H9 (cell line): Measurements from ENCODE around the gene NR5A1. TPM values are rescaled to one million over a fixed set of nuclear protein-coding genes. Genes with fewer than 3 reads are reported as not detected.

Experiments
- DNase-seq: peaks from one replicate; pipeline ENCODE4 v3.0.0-alpha.2; 2017
- H2AFZ ChIP-seq: one replicate; pipeline ENCODE4 v1.6.1; 2013; ENCODE audit warnings: mild to moderate bottlenecking, low read length, control low read depth, moderate library complexity
- H2AK5ac ChIP-seq: 2 replicates; pipeline ENCODE4 v1.6.1; 2013; ENCODE audit warnings: low read length, control low read depth, mixed read lengths; ENCODE audit not compliant: insufficient read length
- H2BK120ac ChIP-seq: one replicate; pipeline ENCODE4 v1.6.1; 2013; ENCODE audit warnings: low read depth, mild to moderate bottlenecking, low read length, control low read depth, inconsistent platforms; ENCODE audit not compliant: poor library complexity, severe bottlenecking
- H2BK12ac ChIP-seq: 2 replicates; pipeline ENCODE4 v1.6.1; 2013; ENCODE audit warnings: low read length, control low read depth, mixed read lengths, low read depth; ENCODE audit not compliant: insufficient read length
- H2BK15ac ChIP-seq: 2 replicates; pipeline ENCODE4 v1.6.1; 2013; ENCODE audit warnings: low read depth, low read length, control low read depth
- H2BK20ac ChIP-seq: one replicate; pipeline ENCODE4 v1.6.1; 2013; ENCODE audit warnings: low read depth, mild to moderate bottlenecking, low read length, control low read depth, inconsistent platforms; ENCODE audit not compliant: poor library complexity, severe bottlenecking
- H2BK5ac ChIP-seq: 2 replicates; pipeline ENCODE4 v1.6.1; 2013; ENCODE audit warnings: low read length, control low read depth, mixed read lengths; ENCODE audit not compliant: insufficient read length
- H3K14ac ChIP-seq: 2 replicates; pipeline ENCODE4 v1.6.1; 2013; ENCODE audit warnings: low read length, control low read depth; ENCODE audit not compliant: insufficient read depth
- H3K18ac ChIP-seq: 2 replicates; pipeline ENCODE4 v1.6.1; 2013; ENCODE audit warnings: low read depth, mild to moderate bottlenecking, mixed read lengths, low read length, control low read depth; ENCODE audit not compliant: insufficient read length
- H3K23ac ChIP-seq: 2 replicates; pipeline ENCODE4 v1.6.1; 2013; ENCODE audit warnings: low read length, control low read depth, mixed read lengths, low read depth; ENCODE audit not compliant: insufficient read length
- H3K23me2 ChIP-seq: 2 replicates; pipeline ENCODE4 v1.6.1; 2013; ENCODE audit warnings: low read depth, mild to moderate bottlenecking, mixed read lengths, low read length, control low read depth; ENCODE audit not compliant: insufficient read length, poor library complexity, severe bottlenecking
- H3K27ac ChIP-seq: 2 replicates; pipeline ENCODE4 v1.5.1; 2013; ENCODE audit warnings: low read length, control low read depth, mixed read lengths, low read depth; ENCODE audit not compliant: insufficient read length
- H3K27me3 ChIP-seq: 2 replicates; pipeline ENCODE4 v1.6.1; 2013; ENCODE audit warnings: low read length, control low read depth, inconsistent platforms; ENCODE audit not compliant: insufficient read depth
- H3K4ac ChIP-seq: 2 replicates; pipeline ENCODE4 v1.6.1; 2013; ENCODE audit warnings: low read depth, mild to moderate bottlenecking, control low read depth, inconsistent platforms, low read length, moderate library complexity
- H3K4me1 ChIP-seq: 2 replicates; pipeline ENCODE4 v1.6.1; 2013; ENCODE audit warnings: low read length, control low read depth, inconsistent platforms; ENCODE audit not compliant: insufficient read depth
- H3K4me2 ChIP-seq: 2 replicates; pipeline ENCODE4 v1.6.1; 2013; ENCODE audit warnings: low read length, control low read depth, mixed read lengths; ENCODE audit not compliant: insufficient read length, insufficient read depth
- H3K56ac ChIP-seq: 2 replicates; pipeline ENCODE4 v1.6.1; 2013; ENCODE audit warnings: low read depth, mild to moderate bottlenecking, mixed read lengths, low read length, control low read depth; ENCODE audit not compliant: insufficient read length
- H3K79me1 ChIP-seq: 2 replicates; pipeline ENCODE4 v1.6.1; 2013; ENCODE audit warnings: low read depth, mild to moderate bottlenecking, moderate library complexity, low read length, control low read depth, inconsistent platforms; ENCODE audit not compliant: insufficient read depth, poor library complexity, severe bottlenecking
- H3K79me2 ChIP-seq: 2 replicates; pipeline ENCODE4 v1.6.1; 2013; ENCODE audit warnings: low read length, control low read depth, inconsistent platforms; ENCODE audit not compliant: insufficient read depth
- H3K9ac ChIP-seq: 2 replicates; pipeline ENCODE4 v1.6.1; 2013; ENCODE audit warnings: low read length, control low read depth, mixed read lengths; ENCODE audit not compliant: insufficient read length; ENCODE audit errors: extremely low read depth
- H3K9me3 ChIP-seq: one replicate; pipeline ENCODE4 v1.6.1; 2013; ENCODE audit warnings: low read depth, low read length, inconsistent platforms; ENCODE audit not compliant: control insufficient read depth
- H3T11ph ChIP-seq: one replicate; pipeline ENCODE4 v1.6.1; 2013; ENCODE audit warnings: mild to moderate bottlenecking, low read length, control low read depth, inconsistent platforms
- H4K20me1 ChIP-seq: one replicate; pipeline ENCODE4 v1.6.1; 2013; ENCODE audit not compliant: control insufficient read depth, insufficient read length, insufficient read depth
- H4K5ac ChIP-seq: 2 replicates; pipeline ENCODE4 v1.6.1; 2013; ENCODE audit warnings: low read depth, mild to moderate bottlenecking, mixed read lengths, low read length, control low read depth; ENCODE audit not compliant: insufficient read length
- H4K8ac ChIP-seq: replicated peaks from 2 replicates; pipeline ENCODE4 v1.6.1; 2013; ENCODE audit warnings: low read length, control low read depth, mixed read lengths, low read depth; ENCODE audit not compliant: insufficient read length
- H4K91ac ChIP-seq: 2 replicates; pipeline ENCODE4 v1.6.1; 2013; ENCODE audit warnings: low read depth, mild to moderate bottlenecking, moderate library complexity, mixed read lengths, low read length, control low read depth; ENCODE audit not compliant: insufficient read length
- H3K27ac Mint-ChIP-seq, 3 experiments: 2 replicates in 2 of 3; 3 replicates in 1 of 3; pipeline ENCODE4 v1.8.0; 2020 to 2021; ENCODE audit warnings: mixed read lengths in 3 of 3, mild to moderate bottlenecking in 1 of 3, moderate library complexity in 1 of 3
- H3K27me3 Mint-ChIP-seq: 2 replicates; pipeline ENCODE4 v1.8.0; 2021; ENCODE audit warnings: low read depth, mild to moderate bottlenecking, moderate library complexity, mixed read lengths
- H3K36me3 Mint-ChIP-seq, 3 experiments: 2 replicates in 2 of 3; 3 replicates in 1 of 3; pipeline ENCODE4 v1.8.0; 2020 to 2021; ENCODE audit warnings: low read depth in 3 of 3, mixed read lengths in 3 of 3; ENCODE audit not compliant: insufficient read depth in 1 of 3
- H3K4me1 Mint-ChIP-seq, 2 experiments: 2 replicates each; pipeline ENCODE4 v1.8.0; 2020; ENCODE audit warnings: mixed read lengths in 2 of 2
- H3K4me3 Mint-ChIP-seq, 2 experiments: 2 replicates in 1 of 2; 3 replicates in 1 of 2; pipeline ENCODE4 v1.8.0; 2020 to 2021; ENCODE audit warnings: mild to moderate bottlenecking in 2 of 2, mixed read lengths in 2 of 2, moderate library complexity in 1 of 2
- H3K9me3 Mint-ChIP-seq, 2 experiments: 2 replicates in 1 of 2; 3 replicates in 1 of 2; pipeline ENCODE4 v1.8.0; 2020; ENCODE audit warnings: mild to moderate bottlenecking in 2 of 2, mixed read lengths in 2 of 2, moderate library complexity in 1 of 2
- CTCF ChIP-seq: fragments of 200-600 bp; sonication (generic); conservative IDR thresholded peaks from 3 replicates; pipeline ENCODE4 v1.8.0; 2021; ENCODE audit warnings: antibody characterized with exemption, mild to moderate bottlenecking
- WGBS: extraction: QIAGEN DNeasy Blood & Tissue Kit; methylation state at CpG from one replicate; pipeline ENCODE4 v1.1.7; 2013; ENCODE audit warnings: missing lambda C conversion rate, low lambda C conversion rate, mixed read lengths; ENCODE audit not compliant: insufficient read length; ENCODE audit errors: extremely low coverage; 5-methylcytosine and 5-hydroxymethylcytosine counted together
- total RNA-seq: library from RNA; stranded (reverse); gene quantifications from 2 replicates; pipeline ENCODE4 v1.2.1, GENCODE V29; 2021

NR5A1 gene
- total RNA-seq, 1 experiment from 2014 or later: 0.37 TPM

GRCh38 chr9:124512806-124513204, 5.6 kb upstream of the NR5A1 start:
- no peak overlapping the region for H3K9ac ChIP-seq
- Mint-ChIP-seq H3K4me3 (no peak overlapping the region), H3K9me3 (no peaks in the 10 kb centered on the region), H3K27ac (no peak overlapping the region; a peak in 1 of 7 replicates), H3K27me3 (peaks cover 2% of the 10 kb centered on the region), H3K36me3 (peaks cover 0 to 7% (median 3%) of the 10 kb centered on the region in 3 experiments; a peak in 1 of 7 replicates), H3K4me1 (peaks cover 2 to 23% of the 10 kb centered on the region in 2 experiments; a peak in 3 of 4 replicates)
- no peak overlapping the region for H2BK15ac ChIP-seq
- H3K23me2 ChIP-seq: no peaks in the 10 kb centered on the region
- H3K4me2 ChIP-seq: no peak overlapping the region
- H3K14ac ChIP-seq: no peak overlapping the region; the same call in 1 of the 2 replicates
- H3K27ac ChIP-seq: no peak overlapping the region
- H4K8ac ChIP-seq: no peak overlapping the region
- no CpG with 5 or more reads among the region's 9 CpGs for WGBS
- H4K5ac ChIP-seq: no peak overlapping the region
- no peak overlapping the region for H3K4ac ChIP-seq
- no peak overlapping the region for H3K23ac ChIP-seq
- H3K4me1 ChIP-seq: no peaks in the 10 kb centered on the region
- no peak overlapping the region for H2BK5ac ChIP-seq
- DNase-seq: no peak
- H2AK5ac ChIP-seq: no peak overlapping the region
- no peak overlapping the region for H2AFZ ChIP-seq
- H2BK120ac ChIP-seq: no peak overlapping the region
- no peak overlapping the region for H4K91ac ChIP-seq
- no peak overlapping the region for H3K18ac ChIP-seq
- no peak overlapping the region for H2BK20ac ChIP-seq
- TF ChIP-seq CTCF: no peak
- H4K20me1 ChIP-seq: no peaks in the 10 kb centered on the region
- no peak overlapping the region for H3T11ph ChIP-seq
- no peaks in the 10 kb centered on the region for H3K27me3 ChIP-seq
- no peaks in the 10 kb centered on the region for H3K79me2 ChIP-seq
- no peaks in the 10 kb centered on the region for H3K9me3 ChIP-seq
- H3K79me1 ChIP-seq: no peaks in the 10 kb centered on the region
- H2BK12ac ChIP-seq: no peak overlapping the region
- no peak overlapping the region for H3K56ac ChIP-seq
